ENCODE data around the gene RBM18.

Gene RBM18

GRCh38 chr9:122217640-122218039 lies 47.0 kb downstream of the RBM18 start:
- DNase-seq (ENCODE audit: low spot score), result no peak
- POLR2A ChIA-PET (ENCODE audit: low non-redundant PET), result no interaction called here
- CTCF ChIA-PET, result no interaction called here
- TF ChIP-seq, protein P1, sequence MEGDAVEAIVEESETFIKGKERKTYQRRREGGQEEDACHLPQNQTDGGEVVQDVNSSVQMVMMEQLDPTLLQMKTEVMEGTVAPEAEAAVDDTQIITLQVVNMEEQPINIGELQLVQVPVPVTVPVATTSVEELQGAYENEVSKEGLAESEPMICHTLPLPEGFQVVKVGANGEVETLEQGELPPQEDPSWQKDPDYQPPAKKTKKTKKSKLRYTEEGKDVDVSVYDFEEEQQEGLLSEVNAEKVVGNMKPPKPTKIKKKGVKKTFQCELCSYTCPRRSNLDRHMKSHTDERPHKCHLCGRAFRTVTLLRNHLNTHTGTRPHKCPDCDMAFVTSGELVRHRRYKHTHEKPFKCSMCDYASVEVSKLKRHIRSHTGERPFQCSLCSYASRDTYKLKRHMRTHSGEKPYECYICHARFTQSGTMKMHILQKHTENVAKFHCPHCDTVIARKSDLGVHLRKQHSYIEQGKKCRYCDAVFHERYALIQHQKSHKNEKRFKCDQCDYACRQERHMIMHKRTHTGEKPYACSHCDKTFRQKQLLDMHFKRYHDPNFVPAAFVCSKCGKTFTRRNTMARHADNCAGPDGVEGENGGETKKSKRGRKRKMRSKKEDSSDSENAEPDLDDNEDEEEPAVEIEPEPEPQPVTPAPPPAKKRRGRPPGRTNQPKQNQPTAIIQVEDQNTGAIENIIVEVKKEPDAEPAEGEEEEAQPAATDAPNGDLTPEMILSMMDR (conservative IDR thresholded peaks at IDR 0.05; ENCODE audit: low read depth), result no peak
- H3K27ac ChIP-seq, result no peak overlapping the region

DNA sequence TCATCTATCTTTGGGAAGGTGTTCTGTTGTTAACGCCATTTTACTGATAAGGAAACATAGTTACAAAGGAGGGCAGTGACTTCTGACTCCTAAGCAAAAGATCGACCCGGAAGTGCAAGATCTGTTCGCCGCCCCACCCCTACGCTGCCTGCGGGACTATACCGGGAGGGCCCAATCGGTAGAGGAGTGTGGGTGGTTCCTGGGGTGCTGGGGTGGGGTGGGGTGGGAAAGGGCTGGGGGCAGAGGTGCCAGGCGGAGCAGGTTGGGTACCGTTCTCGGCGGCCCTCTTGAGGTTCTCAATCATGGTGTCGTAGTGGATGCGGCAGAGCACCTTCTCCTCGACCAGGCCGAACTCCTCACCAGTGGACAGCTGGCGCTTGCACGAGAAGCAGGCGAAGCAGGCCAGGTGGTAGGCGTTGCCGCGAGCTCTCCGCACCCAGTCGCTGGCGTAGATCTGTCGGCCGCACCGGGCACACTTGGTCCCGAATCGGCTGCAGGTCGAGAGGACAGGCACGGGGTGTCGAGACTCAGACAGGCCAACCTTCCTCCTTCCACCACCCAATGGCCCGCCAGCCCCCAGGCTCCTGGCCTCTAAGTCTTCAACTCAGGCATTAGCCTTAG lies 47.7 kb downstream of the RBM18 start:
- TF ChIP-seq, protein P1 (conservative IDR thresholded peaks at IDR 0.05; ENCODE audit: low read depth), result no peak
- ChIA-PET CTCF (interaction anchor here (1.1 kb wide), 1 partner anchor 58 kb away, joined by 3 read pairs; the partner anchor contains the start of genes MORN5 and NDUFA8), POLR2A (ENCODE audit: low non-redundant PET) (no interaction called here)
- H3K27ac ChIP-seq, result no peak overlapping the region
- no peak for DNase-seq (ENCODE audit: low spot score)

GRCh38 chr9:122216138-122216797 lies 48.4 kb downstream of the RBM18 start:
- TF ChIP-seq, protein P1 (conservative IDR thresholded peaks at IDR 0.05; ENCODE audit: low read depth), result no peak
- CTCF ChIA-PET, result interaction anchor here (0.5 to 1.1 kb wide), 2 partner anchors 57 to 151 kb away, joined by 3 read pairs; partner anchors contain the start of genes MORN5 and NDUFA8
- POLR2A ChIA-PET (ENCODE audit: low non-redundant PET), result no interaction called here
- DNase-seq (ENCODE audit: low spot score), result no peak
- H3K27ac ChIP-seq, result no peak overlapping the region

GRCh38 chr9:122215663-122216062 lies 49.0 kb downstream of the RBM18 start:
- ChIA-PET CTCF (interaction anchor here (0.5 kb wide), 1 partner anchor 152 kb away, joined by 3 read pairs; no protein-coding TSS in a partner anchor), POLR2A (ENCODE audit: low non-redundant PET) (no interaction called here)
- no peak for DNase-seq (ENCODE audit: low spot score)
- TF ChIP-seq, protein P1 (conservative IDR thresholded peaks at IDR 0.05; ENCODE audit: low read depth), result no peak
- H3K27ac ChIP-seq, result no peak overlapping the region

- TF ChIP-seq, protein P1 (conservative IDR thresholded peaks at IDR 0.05; ENCODE audit: low read depth), result no peak
- peak overlapping the region; percentile 46 for H3K27ac ChIP-seq
- POLR2A ChIA-PET (ENCODE audit: low non-redundant PET), result interaction anchor here (0.9 kb wide), 1 partner anchor 50 kb away, joined by 5 read pairs; the partner anchor contains the start of genes MRRF and RBM18
- no peak for DNase-seq (ENCODE audit: low spot score)
- CTCF ChIA-PET, result interaction anchor here (0.5 to 1.0 kb wide), 2 partner anchors 14 to 56 kb away, joined by 3 to 5 read pairs; partner anchors contain the start of gene LHX6
Observed at GRCh38 chr9:122214507-122214906, 50.1 kb downstream of the RBM18 start.

DNA sequence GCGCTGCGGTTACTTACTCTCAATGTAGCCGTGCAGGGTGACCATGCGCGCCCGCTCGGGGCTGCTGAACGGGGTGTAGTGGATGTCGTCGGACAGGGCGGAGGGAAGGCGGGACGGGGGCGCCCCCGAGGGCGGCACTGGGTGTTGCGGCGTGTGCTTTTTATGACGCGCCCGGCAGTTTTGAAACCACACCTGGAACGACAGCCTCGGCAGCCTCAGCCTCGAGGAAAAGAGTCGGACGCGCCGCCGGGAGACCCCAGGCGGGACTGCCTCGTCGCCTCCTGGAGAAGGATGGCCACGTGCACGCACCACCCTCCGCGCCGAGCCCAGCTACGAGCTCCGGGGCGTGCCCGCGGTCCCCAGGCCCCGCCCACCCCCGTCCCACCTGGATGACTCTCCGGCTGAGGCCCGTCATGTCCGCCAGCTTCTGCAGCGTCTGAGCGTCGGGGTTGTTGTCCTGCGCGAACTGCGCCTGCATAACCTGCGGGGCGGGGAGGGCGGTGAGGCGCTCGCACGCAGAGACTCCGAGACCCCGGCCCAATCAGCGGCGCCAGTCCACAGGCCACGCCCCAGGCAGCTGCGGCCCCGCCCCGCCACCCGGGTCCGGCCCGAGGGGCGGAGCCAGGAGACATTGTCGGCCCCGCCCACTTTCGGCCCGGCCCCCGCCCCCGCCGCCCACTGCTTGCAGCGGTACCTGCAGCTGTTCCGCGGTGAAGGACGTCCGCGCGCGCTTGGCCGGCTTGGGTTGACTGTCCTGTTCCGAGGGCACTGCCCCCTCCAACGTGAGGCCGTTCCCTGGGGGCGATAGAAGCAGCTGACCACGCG lies 50.8 kb downstream of the RBM18 start:
- CTCF ChIA-PET, result interaction anchor here (0.5 to 1.0 kb wide), 3 partner anchors 15 to 88 kb away, joined by 3 to 5 read pairs (median 3); partner anchors contain the start of gene LHX6
- TF ChIP-seq, protein P1 (conservative IDR thresholded peaks at IDR 0.05; ENCODE audit: low read depth), result no peak
- DNase-seq (ENCODE audit: low spot score), result peak; percentile 99
- H3K27ac ChIP-seq, result peak overlapping the region; percentile 46
- POLR2A ChIA-PET (ENCODE audit: low non-redundant PET), result interaction anchor here (0.9 kb wide), 1 partner anchor 51 kb away, joined by 5 read pairs; the partner anchor contains the start of genes MRRF and RBM18

Measured in RWPE1 (cell line).